G401.6 (cell line): ENCODE results near the gene LINC00237.

Experiments
- FAIRE-seq: peaks from 2 replicates; lab custom pipeline; 2012; peaks lifted over from hg19 to GRCh38; lab: Jason Lieb, UNC

Gene LINC00237

GRCh38 chr20:21046413-21047070 lies 59.6 kb downstream of the LINC00237 start:
- FAIRE-seq = no peak
